IMR-90 (cell line): Measurements from ENCODE around the gene SSR2. TPM values are rescaled to one million over a fixed set of nuclear protein-coding genes. Genes with fewer than 3 reads are reported as not detected.

Source experiments
- ATAC-seq: fragments of 200-7000 bp; cut with Tn5 transposase; 2 replicates; pipeline ENCODE4 v1.9.1; 2020; ENCODE audit warnings: low read depth, mild to moderate bottlenecking, moderate library complexity
- BruUV-seq: library from RNA; stranded (reverse); fragments of 400-500 nt; replicated peaks from 2 replicates; lab custom pipeline; 2021; lab: Mats Ljungman, UMichigan
- CTCF ChIA-PET: fragments of 300-600 bp; formaldehyde crosslinking; extraction: SDS; loops from one replicate; lab custom pipeline; 2021; ENCODE audit warnings: antibody characterized with exemption; lab: Yijun Ruan, JAX
- POLR2A ChIA-PET: fragments of 300-600 bp; sonication (Branson Sonifier 250); formaldehyde crosslinking; loops from one replicate; lab custom pipeline; 2022; ENCODE audit warnings: antibody characterized with exemption; ENCODE audit not compliant: unreplicated experiment; lab: Charles Lee
- DNase-seq: peaks from one replicate; pipeline ENCODE4 v3.0.0; 2013
- H2AFZ ChIP-seq: replicated peaks from 2 replicates; pipeline ENCODE3; 2013; ENCODE audit warnings: low read length, mild to moderate bottlenecking; ENCODE audit not compliant: poor library complexity
- H2AK5ac ChIP-seq: 2 replicates; pipeline ENCODE4 v1.6.1; 2013; ENCODE audit warnings: low read depth, low read length, inconsistent platforms
- H2AK9ac ChIP-seq: replicated peaks from 2 replicates; pipeline ENCODE3; 2013; ENCODE audit warnings: mild to moderate bottlenecking, low read depth, low read length, moderate library complexity; ENCODE audit not compliant: poor library complexity
- H2BK120ac ChIP-seq: 2 replicates; pipeline ENCODE4 v1.6.1; 2013; ENCODE audit warnings: low read depth, low read length, inconsistent platforms
- H2BK15ac ChIP-seq: 3 replicates; pipeline ENCODE4 v1.6.1; 2013; ENCODE audit warnings: low read depth, low read length, inconsistent platforms
- H2BK20ac ChIP-seq: 2 replicates; pipeline ENCODE4 v1.6.1; 2013; ENCODE audit warnings: low read depth, mild to moderate bottlenecking, inconsistent platforms, low read length, moderate library complexity
- H2BK5ac ChIP-seq: 2 replicates; pipeline ENCODE4 v1.6.1; 2013; ENCODE audit warnings: mild to moderate bottlenecking, low read depth, low read length, inconsistent platforms; ENCODE audit not compliant: poor library complexity, severe bottlenecking
- H3K14ac ChIP-seq: replicated peaks from 2 replicates; pipeline ENCODE4 v1.6.1; 2013; ENCODE audit warnings: low read depth, low read length, inconsistent platforms
- H3K18ac ChIP-seq: 2 replicates; pipeline ENCODE4 v1.6.1; 2013; ENCODE audit warnings: low read depth, low read length, control low read depth
- H3K23ac ChIP-seq: 2 replicates; pipeline ENCODE4 v1.6.1; 2013; ENCODE audit warnings: low read depth, low read length, inconsistent platforms
- H3K27ac ChIP-seq: 2 replicates; pipeline ENCODE4 v1.5.1; 2013; ENCODE audit warnings: mild to moderate bottlenecking, control low read depth, low read length; ENCODE audit not compliant: insufficient read depth
- H3K27me3 ChIP-seq: 2 replicates; pipeline ENCODE4 v1.6.1; 2013; ENCODE audit warnings: low read length; ENCODE audit not compliant: control insufficient read depth, insufficient read depth
- H3K36me3 ChIP-seq: 2 replicates; pipeline ENCODE4 v1.6.1; 2013; ENCODE audit warnings: low read length, mixed read lengths; ENCODE audit not compliant: control insufficient read depth, insufficient read depth
- H3K4ac ChIP-seq: 2 replicates; pipeline ENCODE4 v1.6.1; 2013; ENCODE audit warnings: low read depth, low read length, inconsistent platforms
- H3K4me1 ChIP-seq: 2 replicates; pipeline ENCODE4 v1.6.1; 2013; ENCODE audit warnings: low read length, mixed read lengths; ENCODE audit not compliant: control insufficient read depth, insufficient read depth
- H3K4me2 ChIP-seq: 2 replicates; pipeline ENCODE4 v1.6.1; 2013; ENCODE audit warnings: low read depth, mild to moderate bottlenecking, control low read depth, low read length, moderate library complexity
- H3K4me3 ChIP-seq: 2 replicates; pipeline ENCODE4 v1.5.1; 2013; ENCODE audit warnings: low read depth, mild to moderate bottlenecking, control low read depth, low read length, moderate library complexity; ENCODE audit not compliant: insufficient read depth
- H3K56ac ChIP-seq: 2 replicates; pipeline ENCODE4 v1.6.1; 2013; ENCODE audit warnings: low read length, inconsistent platforms; ENCODE audit not compliant: insufficient read depth; ENCODE audit errors: extremely low read depth
- H3K79me1 ChIP-seq, 2 experiments: 2 replicates each; pipeline ENCODE4 v1.6.1; 2013; ENCODE audit warnings: low read length in 2 of 2, inconsistent platforms in 1 of 2, low read depth in 1 of 2
- H3K9ac ChIP-seq: 2 replicates; pipeline ENCODE4 v1.6.1; 2013; ENCODE audit warnings: low read depth, low read length, control low read depth
- H3K9me1 ChIP-seq: 2 replicates; pipeline ENCODE4 v1.6.1; 2013; ENCODE audit warnings: low read length, inconsistent platforms; ENCODE audit not compliant: insufficient read depth
- H3K9me3 ChIP-seq: 2 replicates; pipeline ENCODE4 v1.6.1; 2013; ENCODE audit warnings: low read length; ENCODE audit not compliant: control insufficient read depth, insufficient read depth
- H4K20me1 ChIP-seq: 2 replicates; pipeline ENCODE4 v1.6.1; 2013; ENCODE audit warnings: low read length, inconsistent platforms; ENCODE audit not compliant: insufficient read depth
- H4K5ac ChIP-seq: 2 replicates; pipeline ENCODE4 v1.6.1; 2013; ENCODE audit warnings: mild to moderate bottlenecking, low read depth, low read length, control low read depth
- H4K8ac ChIP-seq, 2 experiments: 2 replicates each; pipeline ENCODE4 v1.6.1; 2013; ENCODE audit warnings: low read depth in 2 of 2, low read length in 2 of 2, control low read depth in 1 of 2, inconsistent platforms in 1 of 2
- H4K91ac ChIP-seq: 2 replicates; pipeline ENCODE4 v1.6.1; 2013; ENCODE audit warnings: low read depth, low read length, inconsistent platforms; ENCODE audit not compliant: insufficient read depth
- CHD1 ChIP-seq: IDR thresholded peaks from 2 replicates; pipeline ENCODE4 v1.6.1; 2012; ENCODE audit warnings: low read depth, low read length, improper control_type of control experiment
- MAFK ChIP-seq: IDR thresholded peaks from 2 replicates; pipeline ENCODE4 v1.6.1; 2012; ENCODE audit warnings: low read depth, low read length, improper control_type of control experiment
- NFE2L2 ChIP-seq: fragments of 150-350 bp; IDR thresholded peaks from 2 replicates; pipeline ENCODE4 v1.6.1; 2016; ENCODE audit warnings: low read depth, mild to moderate bottlenecking, low read length
- POLR2A ChIP-seq: IDR thresholded peaks from 2 replicates; pipeline ENCODE4 v1.6.1; 2012; ENCODE audit warnings: mild to moderate bottlenecking, low read depth, low read length
- RCOR1 ChIP-seq: IDR thresholded peaks from 2 replicates; pipeline ENCODE4 v1.6.1; 2012; ENCODE audit warnings: mild to moderate bottlenecking, low read length, improper control_type of control experiment; ENCODE audit not compliant: insufficient replicate concordance
- RFX5 ChIP-seq: IDR thresholded peaks from 2 replicates; pipeline ENCODE4 v1.8.0; 2012; ENCODE audit warnings: low read depth, mild to moderate bottlenecking, low read length, moderate library complexity
- WGBS, 2 experiments: methylation state at CpG; one replicate each; pipeline versions ENCODE4 v1.1.5 to v1.1.7; 2013; ENCODE audit warnings: missing lambda C conversion rate in 2 of 2; ENCODE audit not compliant: insufficient read length in 1 of 2; ENCODE audit errors: extremely low coverage in 2 of 2; 5-methylcytosine and 5-hydroxymethylcytosine counted together
- dilution Hi-C: fragments of 300-500 bp; cut with HindIII; formaldehyde crosslinking; loops from one replicate; pipeline ENCODE4 v1.14.3; 2018; ENCODE audit warnings: low sequenced_read_pairs; ENCODE audit not compliant: unreplicated experiment
- in situ Hi-C: fragments of 300-500 bp; cut with MboI; formaldehyde crosslinking; loops from 3 replicates; pipeline ENCODE4 v1.14.3; 2019; ENCODE audit warnings: low sequenced_read_pairs, inconsistent platforms, mixed read lengths
- intact Hi-C: fragments of 100-400 bp; cut with micrococcal nuclease; formaldehyde crosslinking; loops from 2 replicates; pipeline ENCODE4 v1.10.0; 2022
- polyA plus RNA-seq, 3 experiments: library from polyadenylated mRNA; depleted of rRNA; stranded (reverse); fragments of >200 nt; gene quantifications; 2 replicates each; pipeline ENCODE4 v1.2.3, GENCODE V29; 2012; ENCODE audit warnings: low replicate concordance in 1 of 3
- total RNA-seq: library from RNA; depleted of rRNA; stranded (reverse); fragments of >200 nt; gene quantifications from 2 replicates; pipeline ENCODE4 v1.2.3, GENCODE V29; 2012
- TF ChIP-seq, protein P1 (sequence below): fragments of 150-350 bp; IDR thresholded peaks from 2 replicates; pipeline ENCODE4 v1.6.1; 2016; ENCODE audit warnings: low read depth, mild to moderate bottlenecking, low read length, moderate library complexity, borderline replicate concordance

The SSR2 gene
- total and polyA plus RNA-seq, 2 of the 4 experiments (the other 2 are of a cell fraction): 553 to 1,264 TPM

GRCh38 chr1:155973723-155974122 lies 47.0 kb downstream of the SSR2 start (continued):
- TF ChIP-seq NFE2L2 (no peak), RFX5 (no peak), POLR2A (no peak), RCOR1 (no peak), CHD1 (no peak)

GRCh38 chr1:155971910-155972809 lies 48.6 kb downstream of the SSR2 start:
- BruUV-seq: no TSS peak
- no peak for ATAC-seq

More at GRCh38 chr1:155971910-155972809, 48.6 kb downstream of the SSR2 start:
- H2AFZ ChIP-seq: no peak overlapping the region
- whole genome bisulfite sequencing, 2 experiments: 80% methylated on average over 2 of the region's 9 CpGs; no CpG with 5 or more reads in 1 of the 2 experiments
- no peak overlapping the region for H4K5ac ChIP-seq
- no peak overlapping the region for H3K9ac ChIP-seq
- H3K4me1 ChIP-seq: peaks cover 62% of the 10 kb centered on the region
- no peak overlapping the region for H3K18ac ChIP-seq
- no peak overlapping the region; the same call in 1 of the 2 replicates for H3K4me2 ChIP-seq
- intact Hi-C loops: no loop called here
- H2BK20ac ChIP-seq: no peak overlapping the region
- H3K56ac ChIP-seq: no peak overlapping the region
- peaks cover 99% of the 10 kb centered on the region for H4K20me1 ChIP-seq
- H3K9me3 ChIP-seq: no peaks in the 10 kb centered on the region
- peaks cover 64% of the 10 kb centered on the region for H3K9me1 ChIP-seq
- peak overlapping the region; percentile 76; the same call in 1 of the 2 replicates for H3K23ac ChIP-seq
- peak overlapping the region; percentile 11 for H2AK9ac ChIP-seq
- POLR2A ChIA-PET: no interaction called here
- H3K14ac ChIP-seq: no peak overlapping the region
- H2BK120ac ChIP-seq: no peak overlapping the region
- dilution Hi-C loops: no loop called here
- CTCF ChIA-PET: no interaction called here
- DNase-seq: no peak
- no peaks in the 10 kb centered on the region for H3K27me3 ChIP-seq
- H3K27ac ChIP-seq: peak overlapping the region; percentile 26; the same call in 1 of the 2 replicates
- H3K79me1 ChIP-seq: peaks cover 28 to 86% of the 10 kb centered on the region in 2 experiments
- H3K36me3 ChIP-seq: peaks cover 45% of the 10 kb centered on the region
- no peak for TF ChIP-seq CHD1
- TF ChIP-seq, protein P1, sequence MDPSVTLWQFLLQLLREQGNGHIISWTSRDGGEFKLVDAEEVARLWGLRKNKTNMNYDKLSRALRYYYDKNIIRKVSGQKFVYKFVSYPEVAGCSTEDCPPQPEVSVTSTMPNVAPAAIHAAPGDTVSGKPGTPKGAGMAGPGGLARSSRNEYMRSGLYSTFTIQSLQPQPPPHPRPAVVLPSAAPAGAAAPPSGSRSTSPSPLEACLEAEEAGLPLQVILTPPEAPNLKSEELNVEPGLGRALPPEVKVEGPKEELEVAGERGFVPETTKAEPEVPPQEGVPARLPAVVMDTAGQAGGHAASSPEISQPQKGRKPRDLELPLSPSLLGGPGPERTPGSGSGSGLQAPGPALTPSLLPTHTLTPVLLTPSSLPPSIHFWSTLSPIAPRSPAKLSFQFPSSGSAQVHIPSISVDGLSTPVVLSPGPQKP: no peak
- no peak for TF ChIP-seq MAFK
- H3K4me3 ChIP-seq: no peak overlapping the region
- H3K4ac ChIP-seq: peak overlapping the region; percentile 24; the same call in 1 of the 2 replicates
- no peak overlapping the region for H2BK15ac ChIP-seq
- in situ Hi-C loops: no loop called here
- H2BK5ac ChIP-seq: peak overlapping the region; percentile 19
- H4K8ac ChIP-seq: no peak overlapping the region
- peak overlapping the region; percentile 26 for H2AK5ac ChIP-seq
- no peak overlapping the region for H4K91ac ChIP-seq
